Endodermal cell (in vitro differentiated cells): ENCODE data around the gene ADAM22. TPM values are rescaled to one million over a fixed set of nuclear protein-coding genes. Genes with fewer than 3 reads are reported as not detected.

Source experiments
- DNase-seq: peaks from one replicate; pipeline ENCODE4 v3.0.0-alpha.2; 2017
- H3K27ac ChIP-seq: 2 replicates; pipeline ENCODE4 v1.5.1; 2013; ENCODE audit warnings: mild to moderate bottlenecking, low read depth, low read length, moderate library complexity
- H3K27me3 ChIP-seq: 2 replicates; pipeline ENCODE4 v1.6.1; 2013; ENCODE audit warnings: mild to moderate bottlenecking, low read length, moderate library complexity; ENCODE audit not compliant: insufficient read depth, control insufficient read depth, poor library complexity, severe bottlenecking
- H3K36me3 ChIP-seq: 2 replicates; pipeline ENCODE4 v1.7.0; 2013; ENCODE audit warnings: mild to moderate bottlenecking, low read length, moderate library complexity; ENCODE audit not compliant: control insufficient read depth, insufficient read depth
- H3K4me1 ChIP-seq: one replicate; pipeline ENCODE4 v1.7.0; 2013; ENCODE audit warnings: low read length; ENCODE audit not compliant: control insufficient read depth, insufficient read depth
- H3K4me3 ChIP-seq: 2 replicates; pipeline ENCODE4 v1.5.1; 2013; ENCODE audit warnings: mild to moderate bottlenecking, low read length, moderate library complexity
- H3K9ac ChIP-seq: 2 replicates; pipeline ENCODE4 v1.6.1; 2013; ENCODE audit warnings: mild to moderate bottlenecking, low read length, moderate library complexity; ENCODE audit not compliant: poor library complexity, severe bottlenecking; ENCODE audit errors: extremely low read depth
- H3K9me3 ChIP-seq: 2 replicates; pipeline ENCODE4 v1.6.1; 2013; ENCODE audit warnings: mild to moderate bottlenecking, low read length, moderate library complexity; ENCODE audit not compliant: control insufficient read depth
- H3K27ac Mint-ChIP-seq: 2 replicates; pipeline ENCODE4 v1.8.0; 2020; ENCODE audit warnings: mixed read lengths
- H3K27me3 Mint-ChIP-seq: 2 replicates; pipeline ENCODE4 v1.8.0; 2021; ENCODE audit warnings: mild to moderate bottlenecking, mixed read lengths; ENCODE audit not compliant: insufficient read depth
- H3K36me3 Mint-ChIP-seq: 2 replicates; pipeline ENCODE4 v1.8.0; 2020; ENCODE audit warnings: low read depth, mixed read lengths
- H3K4me1 Mint-ChIP-seq: 2 replicates; pipeline ENCODE4 v1.8.0; 2020; ENCODE audit warnings: mixed read lengths
- H3K4me3 Mint-ChIP-seq: 2 replicates; pipeline ENCODE4 v1.8.0; 2020; ENCODE audit warnings: mild to moderate bottlenecking, moderate library complexity, mixed read lengths
- H3K9me3 Mint-ChIP-seq: 2 replicates; pipeline ENCODE4 v1.8.0; 2020; ENCODE audit warnings: mild to moderate bottlenecking, mixed read lengths
- CTCF ChIP-seq: fragments of 200-600 bp; sonication (generic); conservative IDR thresholded peaks from 2 replicates; pipeline ENCODE4 v1.5.0; 2021; ENCODE audit warnings: antibody characterized with exemption, mild to moderate bottlenecking
- WGBS, 2 experiments: methylation state at CpG; one replicate each; pipeline versions ENCODE4 v1.1.5 to v1.1.7; 2013; ENCODE audit warnings: missing lambda C conversion rate in 2 of 2, mixed read lengths in 1 of 2; ENCODE audit not compliant: insufficient coverage in 1 of 2, insufficient read length in 1 of 2; 5-methylcytosine and 5-hydroxymethylcytosine counted together
- total RNA-seq, 2 donors: library from RNA; stranded (reverse); fragmentation: NEBNext Ultra II Directional in 1 of 2; extraction: Animal tissue kit (Norgen Biotek cat#: 25700) in 1 of 2; gene quantifications; 2 replicates in 1 of 2; 3 replicates in 1 of 2; pipeline ENCODE4 v1.2.1, GENCODE V29; 2021

ADAM22 gene
- total RNA-seq, 2 donors from 2014 or later, result 10.9 to 11.5 TPM

- Histone ChIP-seq H3K4me1 (no peaks in the 10 kb centered on the region), H3K27ac (no peak overlapping the region), H3K27me3 (no peaks in the 10 kb centered on the region), H3K4me3 (no peak overlapping the region), H3K9ac (no peak overlapping the region), H3K9me3 (no peaks in the 10 kb centered on the region), H3K36me3 (no peaks in the 10 kb centered on the region)
- no peak for TF ChIP-seq CTCF
- Mint-ChIP-seq H3K4me1 (no peaks in the 10 kb centered on the region), H3K27ac (no peak overlapping the region), H3K36me3 (no peaks in the 10 kb centered on the region), H3K9me3 (no peaks in the 10 kb centered on the region), H3K4me3 (no peak overlapping the region), H3K27me3 (no peaks in the 10 kb centered on the region)
- DNase-seq, result no peak
- 86 to 100% methylated on average over 2 to 4 of the region's 4 CpGs for WGBS, 2 experiments
Observed at GRCh38 chr7:88132725-88133124, 198.7 kb downstream of the ADAM22 start.

GRCh38 chr7:88140947-88141346 lies 206.9 kb downstream of the ADAM22 start:
- Histone ChIP-seq H3K36me3 (no peaks in the 10 kb centered on the region), H3K4me3 (no peak overlapping the region), H3K9me3 (no peaks in the 10 kb centered on the region), H3K4me1 (no peaks in the 10 kb centered on the region), H3K27me3 (no peaks in the 10 kb centered on the region), H3K27ac (no peak overlapping the region), H3K9ac (no peak overlapping the region)
- Mint-ChIP-seq H3K4me3 (no peak overlapping the region), H3K27ac (peak overlapping the region; percentile 91), H3K36me3 (no peaks in the 10 kb centered on the region), H3K4me1 (peaks cover 7% of the 10 kb centered on the region), H3K9me3 (no peaks in the 10 kb centered on the region), H3K27me3 (no peaks in the 10 kb centered on the region)
- TF ChIP-seq CTCF, result no peak
- 72 to 80% methylated on average over 1 to 2 of the region's 2 CpGs for WGBS, 2 experiments
- peak; percentile 59 for DNase-seq

GRCh38 chr7:88141479-88141878 lies 207.4 kb downstream of the ADAM22 start:
- H3K4me1 ChIP-seq, result no peaks in the 10 kb centered on the region
- Mint-ChIP-seq H3K4me3 (no peak overlapping the region), H3K36me3 (no peaks in the 10 kb centered on the region), H3K4me1 (peaks cover 7% of the 10 kb centered on the region), H3K9me3 (no peaks in the 10 kb centered on the region), H3K27ac (no peak overlapping the region), H3K27me3 (no peaks in the 10 kb centered on the region)
- WGBS, 2 experiments, result 100% methylated on average over 2 of the region's 2 CpGs
- DNase-seq, result no peak
- no peak for TF ChIP-seq CTCF
- H3K9me3 ChIP-seq, result no peaks in the 10 kb centered on the region
- no peak overlapping the region for H3K4me3 ChIP-seq
- H3K27me3 ChIP-seq, result no peaks in the 10 kb centered on the region
- no peaks in the 10 kb centered on the region for H3K36me3 ChIP-seq
- no peak overlapping the region for H3K9ac ChIP-seq
- no peak overlapping the region for H3K27ac ChIP-seq
